Ammon's horn (tissue), 1 donor: Measurements from ENCODE around the gene MMD2.
A peak's percentile ranks its signal among the peaks of the same experiment; 100 is the strongest.
"Not testable (repeated sequence)": the region's sequence is repeated elsewhere in the genome, so short reads cannot be mapped to it uniquely, and the experiment has no call there.

Source experiments
- DNase-seq: peaks from one replicate; pipeline ENCODE4 v3.0.0-alpha.2; 2016; ENCODE audit warnings: low spot score

The MMD2 gene, protein sequence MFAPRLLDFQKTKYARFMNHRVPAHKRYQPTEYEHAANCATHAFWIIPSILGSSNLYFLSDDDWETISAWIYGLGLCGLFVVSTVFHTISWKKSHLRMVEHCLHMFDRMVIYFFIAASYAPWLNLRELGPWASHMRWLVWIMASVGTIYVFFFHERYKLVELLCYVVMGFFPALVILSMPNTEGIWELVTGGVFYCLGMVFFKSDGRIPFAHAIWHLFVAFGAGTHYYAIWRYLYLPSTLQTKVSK

DNA sequence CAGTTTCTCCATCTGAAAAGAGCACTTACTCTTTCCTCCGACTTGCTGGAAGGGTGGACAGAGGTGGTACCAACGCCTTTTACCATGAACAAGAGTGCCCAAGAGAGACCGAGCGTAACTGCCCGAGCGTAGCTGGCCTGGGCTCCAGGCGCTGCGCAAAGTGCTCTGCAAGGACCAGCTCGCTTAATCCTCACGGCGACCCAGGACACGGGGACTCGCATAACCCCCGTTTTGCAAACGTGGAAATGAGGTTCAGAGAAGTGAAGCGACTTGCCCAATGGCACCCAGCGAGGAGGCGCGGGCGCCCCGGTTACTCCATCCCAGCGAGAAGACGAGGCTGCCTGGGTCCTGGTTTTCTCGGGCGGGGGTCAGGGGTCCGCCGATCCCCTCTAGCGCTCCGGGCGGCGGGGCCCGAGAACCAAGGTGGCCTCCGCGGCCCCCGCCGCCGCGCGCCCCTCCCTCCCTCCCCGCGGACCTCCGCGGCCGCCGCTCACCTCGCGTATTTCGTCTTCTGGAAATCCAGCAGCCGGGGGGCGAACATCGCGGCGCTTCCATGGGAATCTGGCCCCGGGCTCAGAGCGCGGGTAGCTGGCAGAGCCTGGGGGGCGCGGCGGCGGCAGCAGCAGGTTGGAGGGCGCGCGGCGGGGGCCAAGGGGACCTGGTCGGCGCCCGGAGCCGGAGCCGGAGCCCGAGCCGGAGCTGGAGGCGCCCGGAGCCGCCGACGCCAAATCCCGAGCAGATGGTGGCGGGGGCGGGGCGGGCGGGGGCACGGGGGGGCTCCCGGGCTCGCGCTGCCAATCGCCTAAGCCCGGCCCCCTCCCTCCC, at the start of gene MMD2:
Gene MMD2 (minus strand): TSS at position 711 of the 825 bp plus-strand sequence. CDS start 170 bp downstream, at position 541.
- no peak for DNase-seq

DNA sequence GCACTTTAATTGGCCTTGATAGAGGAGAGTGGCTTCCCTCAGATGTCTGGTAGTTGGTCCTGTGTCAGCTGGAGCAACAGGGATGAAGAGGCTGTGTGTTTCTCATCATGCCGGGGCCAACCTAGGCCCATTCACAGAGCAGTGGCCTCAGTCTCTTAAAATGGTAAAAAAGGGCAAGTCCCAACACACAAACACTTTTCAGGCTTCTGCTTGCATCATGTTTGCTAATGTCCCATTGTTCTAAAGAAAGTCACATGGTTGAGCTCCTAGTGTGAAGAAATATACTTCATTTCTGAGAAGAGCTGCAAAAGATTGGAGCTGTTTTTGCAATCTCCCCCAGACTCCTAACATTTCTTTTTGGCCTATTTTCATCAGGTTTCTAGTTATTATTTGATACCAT, 46.1 kb upstream of the MMD2 start:
- DNase-seq, result no peak

DNA sequence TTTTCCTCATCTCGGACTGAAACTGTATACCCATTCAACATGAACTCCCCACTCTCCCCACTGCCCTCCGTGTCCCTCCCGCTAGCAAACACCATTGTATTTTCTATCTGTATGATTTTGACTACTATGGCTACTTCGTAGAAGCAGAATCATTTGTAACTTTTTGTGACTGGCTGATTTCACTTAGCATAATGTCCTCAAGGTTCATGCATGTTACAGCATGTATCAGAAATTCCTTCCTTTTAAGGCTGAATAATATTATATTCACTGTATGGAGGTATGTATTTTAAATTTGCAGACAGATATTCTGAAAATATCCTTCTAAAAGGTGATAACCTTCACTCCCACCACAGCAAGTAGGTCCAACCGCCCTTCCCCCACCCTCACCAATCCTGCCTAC, 42.9 kb upstream of the MMD2 start:
- DNase-seq, result no peak

DNA sequence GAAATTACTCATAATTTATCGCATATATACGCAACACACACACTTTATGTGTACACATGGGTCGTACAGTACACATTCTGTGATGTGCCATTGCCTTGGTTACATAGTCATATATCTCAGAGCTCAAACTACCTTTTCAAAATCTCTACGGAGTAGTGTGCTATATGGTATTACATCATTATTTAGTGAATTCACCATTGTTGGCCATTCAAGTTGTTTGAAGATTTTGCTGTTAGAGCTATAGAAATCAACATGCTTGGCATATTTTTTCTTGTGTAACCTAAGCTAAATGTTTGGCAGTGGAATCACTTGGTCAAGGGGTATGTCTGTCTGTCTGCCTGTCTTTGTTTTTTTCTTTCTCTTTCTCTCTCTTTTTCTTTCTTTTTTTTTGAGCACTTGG, 42.0 kb upstream of the MMD2 start:
- DNase-seq, result no peak

DNA sequence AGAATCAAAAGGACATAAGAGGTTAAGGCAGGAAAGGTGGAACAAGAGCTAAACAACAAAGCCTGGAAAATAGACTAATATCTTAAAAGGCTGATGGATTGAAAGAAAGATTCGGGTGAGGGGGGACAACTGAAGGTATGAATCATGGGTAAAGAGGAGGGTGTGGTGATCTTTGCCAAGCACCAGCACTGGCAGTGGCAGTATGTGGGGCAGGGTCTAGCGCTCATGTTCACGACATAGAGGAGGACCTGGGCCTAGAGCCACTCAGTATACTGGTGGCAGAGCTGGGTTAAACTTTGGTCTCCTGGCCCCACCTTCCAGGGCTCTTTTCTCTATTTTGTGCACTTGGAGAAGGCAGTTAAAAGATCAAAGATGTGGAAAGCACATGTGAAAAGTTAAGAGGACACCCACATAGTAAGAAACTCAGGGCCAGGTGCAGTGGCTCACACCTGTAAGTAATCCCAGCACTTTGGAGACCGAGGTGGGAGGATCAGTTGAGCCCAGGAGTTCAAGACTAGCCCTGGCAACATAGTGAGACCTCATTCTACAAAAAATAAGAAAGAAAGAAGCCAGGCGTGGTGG, 40.5 kb upstream of the MMD2 start:
- no peak for DNase-seq

DNA sequence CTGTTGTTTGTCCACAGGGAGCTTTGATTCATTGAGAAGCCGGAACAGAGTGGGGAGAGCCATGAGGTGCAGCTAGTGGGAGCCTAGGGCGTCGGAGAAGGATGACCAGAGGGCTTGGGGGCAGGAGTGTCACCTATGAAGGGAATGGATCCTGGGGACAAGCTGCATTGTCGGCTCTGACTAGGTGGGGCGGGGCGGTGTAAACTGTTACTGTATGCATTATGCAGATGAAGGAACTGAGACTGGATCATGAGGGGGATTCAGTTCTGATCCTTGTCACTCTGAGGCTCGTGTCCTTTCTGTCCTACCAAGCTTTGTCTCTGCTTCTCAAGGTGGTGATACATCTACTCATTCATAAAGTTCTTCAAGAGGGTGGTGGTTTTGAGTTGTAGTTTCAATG, 39.9 kb upstream of the MMD2 start:
- DNase-seq, result no peak

DNA sequence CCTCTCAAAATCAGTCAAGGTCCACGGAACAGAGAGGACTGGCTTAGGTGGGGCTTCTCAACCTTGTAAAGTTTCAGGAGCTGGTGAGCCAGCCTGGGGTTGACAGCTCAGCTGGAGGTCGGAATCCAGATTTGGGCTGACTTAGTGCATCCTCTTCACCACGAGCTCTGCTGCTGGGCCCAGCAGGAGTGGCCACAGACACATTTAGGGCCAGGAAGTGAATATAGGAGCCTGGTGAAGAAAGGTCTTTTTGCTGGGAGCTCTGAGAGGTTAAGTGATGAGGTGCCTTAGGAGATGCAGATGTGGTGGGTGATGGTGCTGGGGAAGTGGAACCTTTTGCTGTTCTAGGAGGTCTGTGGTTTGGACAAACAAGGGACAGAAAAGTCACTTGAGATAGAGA, 39.3 kb upstream of the MMD2 start:
- DNase-seq, result no peak

DNA sequence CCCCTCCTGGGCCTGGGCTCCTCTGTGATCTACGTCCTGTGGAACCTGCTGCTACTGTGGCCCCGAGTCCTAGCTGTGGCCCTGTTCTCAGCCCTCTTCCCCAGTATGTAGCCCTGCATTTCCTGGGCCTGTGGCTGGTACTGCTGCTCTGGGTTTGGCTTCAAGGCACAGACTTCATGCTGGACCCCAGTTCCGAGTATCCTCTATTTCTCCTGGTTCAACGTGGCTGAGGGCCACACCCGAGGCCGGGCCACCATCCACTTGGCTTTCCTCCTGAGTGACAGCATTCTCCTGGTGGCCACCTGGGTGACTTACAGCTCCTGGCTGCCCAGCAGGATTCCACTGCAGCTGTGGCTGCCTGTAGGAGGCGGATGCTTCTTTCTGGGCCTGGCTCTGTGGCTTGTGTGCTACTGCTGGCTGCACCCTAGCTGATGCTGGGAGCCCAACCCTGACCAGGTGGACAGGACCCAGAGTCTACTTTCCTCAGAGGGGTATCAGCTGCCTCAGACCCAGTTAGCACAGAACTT, 37.8 kb upstream of the MMD2 start:
- no peak for DNase-seq

DNA sequence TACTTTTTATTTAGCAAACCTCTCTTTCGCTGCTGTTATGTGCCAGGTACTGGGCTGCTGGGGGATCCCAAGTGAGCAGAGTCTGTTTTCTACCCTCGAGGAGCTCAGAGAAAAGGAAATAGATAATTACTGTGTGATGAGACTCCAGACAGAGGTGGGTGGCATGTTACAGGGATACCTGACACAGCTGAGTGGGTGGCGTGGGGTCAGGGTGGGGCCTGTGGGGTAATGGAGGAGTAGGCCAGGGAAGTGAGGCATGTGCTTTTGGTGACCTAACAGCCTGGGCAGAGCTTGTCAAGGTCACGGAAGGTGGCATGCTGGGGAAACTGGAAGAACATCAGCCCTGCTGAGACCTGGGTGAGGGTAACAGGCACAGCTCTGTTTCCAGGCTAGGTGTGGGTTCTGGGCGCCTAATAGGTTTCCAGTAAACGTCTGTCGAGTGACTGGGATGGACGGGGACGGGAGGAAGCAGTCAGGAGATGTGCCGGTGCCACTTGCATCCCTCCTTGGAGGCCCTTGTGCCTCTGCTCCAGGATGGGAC, 36.5 kb upstream of the MMD2 start:
- no peak for DNase-seq

DNA sequence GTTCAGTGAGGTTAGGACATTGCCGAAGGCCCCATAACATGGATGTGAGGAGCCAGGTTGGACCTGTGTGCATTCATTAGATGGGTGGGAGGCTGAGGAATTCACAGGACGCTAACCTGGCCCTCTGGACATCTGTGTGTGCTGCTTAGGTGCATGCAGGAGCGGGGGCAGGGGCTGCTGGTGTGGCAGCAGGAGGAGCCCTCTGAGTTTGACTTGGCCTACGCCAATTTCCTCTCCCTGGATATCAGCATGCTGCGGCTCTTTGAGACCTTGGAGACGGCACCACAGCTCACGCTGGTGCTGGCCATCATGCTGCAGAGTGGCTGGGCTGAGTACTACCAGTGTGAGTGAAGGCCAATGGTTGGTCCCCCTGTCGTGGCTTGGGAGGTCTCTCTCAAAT, 34.5 kb upstream of the MMD2 start:
- DNase-seq, result no peak

DNA sequence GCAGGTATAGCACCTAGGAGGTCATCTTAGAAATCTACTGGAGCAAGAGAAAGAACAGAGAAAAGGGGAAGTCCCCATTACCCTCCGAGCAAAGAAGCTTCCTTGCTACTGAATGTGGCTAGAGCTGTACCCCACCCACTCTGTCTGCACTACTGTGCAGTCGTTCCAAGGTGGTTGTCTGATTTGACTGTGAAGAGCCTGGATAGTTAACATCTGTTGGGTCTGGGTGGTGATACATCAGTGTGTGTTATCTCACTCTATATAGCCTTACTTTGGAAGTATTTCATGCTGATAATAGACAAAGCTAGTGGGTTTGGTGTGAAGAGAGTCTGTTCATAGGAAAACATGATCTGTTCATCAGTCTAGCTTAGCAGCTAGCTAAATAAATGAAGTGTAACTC, 23.8 kb upstream of the MMD2 start:
- DNase-seq, result not testable (repeated sequence)

DNA sequence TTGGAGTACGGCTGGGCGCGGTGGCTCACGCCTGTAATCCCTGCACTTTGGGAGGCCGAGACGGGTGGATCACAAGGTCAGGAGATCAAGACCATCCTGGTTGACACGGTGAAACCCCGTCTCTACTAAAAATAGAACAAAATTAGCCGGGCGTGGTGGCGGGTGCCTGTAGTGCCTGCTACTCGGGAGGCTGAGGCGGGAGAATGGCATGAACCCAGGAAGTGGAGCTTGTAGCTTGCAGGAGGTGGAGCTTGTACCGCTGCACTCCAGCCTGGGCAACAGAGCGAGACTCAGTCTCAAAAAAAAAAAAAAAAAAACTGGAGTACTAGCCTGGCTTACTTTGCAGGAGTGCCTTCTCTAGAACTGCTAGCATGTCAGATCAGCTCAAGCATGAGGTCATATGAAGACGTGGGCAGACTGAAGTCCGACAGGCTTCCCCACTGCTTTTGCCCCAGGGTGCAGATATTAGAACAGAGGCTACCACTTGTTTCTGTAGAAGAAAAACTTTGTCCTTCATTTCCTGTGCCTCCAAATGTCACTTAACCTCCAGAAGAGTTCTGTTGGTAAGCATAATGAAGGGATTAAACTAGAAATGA, 22.4 kb upstream of the MMD2 start:
- not testable (repeated sequence) for DNase-seq

DNA sequence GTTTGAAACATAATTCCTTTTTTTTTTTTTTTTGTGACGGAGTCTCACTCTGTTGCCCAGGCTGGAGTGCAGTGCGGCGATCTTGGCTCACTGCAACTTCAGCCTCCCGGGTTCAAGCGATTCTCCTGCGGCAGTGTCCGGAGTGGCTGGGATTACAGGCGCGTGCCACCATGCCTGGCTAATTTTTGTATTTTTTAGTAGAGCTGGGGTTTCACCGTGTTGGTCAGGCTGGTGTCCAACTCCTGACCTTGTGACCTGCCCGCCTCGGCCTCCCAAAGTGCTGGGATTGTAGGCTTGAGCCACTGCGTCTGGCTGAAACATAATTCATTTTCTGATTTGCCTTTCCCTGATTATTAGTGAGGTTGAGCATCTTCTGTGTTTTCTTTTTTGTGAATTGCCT, 16.6 kb upstream of the MMD2 start:
- DNase-seq, result not testable (repeated sequence)

DNA sequence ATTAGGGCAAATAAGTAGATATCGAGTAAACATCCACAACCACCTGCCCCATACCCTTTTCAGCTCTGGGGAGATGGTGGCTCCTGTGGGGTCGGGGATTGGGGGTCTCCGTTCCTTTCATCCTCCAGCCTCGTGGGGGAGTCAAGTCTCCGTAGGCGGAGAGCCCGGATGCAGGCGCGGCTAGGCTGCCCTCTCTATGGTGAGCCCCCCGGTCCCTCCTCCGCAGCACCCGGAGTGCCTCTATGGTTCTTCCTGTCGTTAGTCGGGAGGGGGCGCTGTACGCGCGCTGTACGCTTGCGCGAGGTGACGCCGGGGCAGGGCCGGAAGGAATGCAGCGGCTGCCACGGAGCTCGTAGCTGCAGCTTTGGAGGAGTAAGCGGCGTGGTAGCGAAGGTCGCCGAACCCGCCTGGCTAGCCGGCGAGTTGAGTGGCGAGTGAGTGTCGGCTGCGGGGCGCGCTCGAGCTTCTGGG, 14.8 kb upstream of the MMD2 start:
- peak; percentile 92 for DNase-seq

DNA sequence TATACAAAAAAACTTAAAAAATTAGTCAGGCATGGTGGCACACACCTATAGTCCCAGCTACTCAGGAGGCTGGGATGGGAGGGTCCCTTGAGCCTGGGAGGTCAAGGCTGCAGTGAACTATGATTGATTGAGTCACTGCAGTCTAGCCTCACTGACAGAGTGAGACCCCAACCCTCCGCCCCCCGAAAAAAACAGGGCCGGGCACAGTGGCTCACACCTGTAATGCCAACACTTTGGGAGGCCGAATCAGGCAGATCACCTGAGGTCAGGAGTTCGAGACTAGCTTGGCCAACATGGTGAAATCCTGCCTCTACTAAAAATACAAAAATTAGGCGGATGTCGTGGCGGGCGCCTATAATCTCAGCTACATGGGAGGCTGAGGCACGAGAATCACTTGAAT, 13.5 kb upstream of the MMD2 start:
- DNase-seq, result not testable (repeated sequence)

DNA sequence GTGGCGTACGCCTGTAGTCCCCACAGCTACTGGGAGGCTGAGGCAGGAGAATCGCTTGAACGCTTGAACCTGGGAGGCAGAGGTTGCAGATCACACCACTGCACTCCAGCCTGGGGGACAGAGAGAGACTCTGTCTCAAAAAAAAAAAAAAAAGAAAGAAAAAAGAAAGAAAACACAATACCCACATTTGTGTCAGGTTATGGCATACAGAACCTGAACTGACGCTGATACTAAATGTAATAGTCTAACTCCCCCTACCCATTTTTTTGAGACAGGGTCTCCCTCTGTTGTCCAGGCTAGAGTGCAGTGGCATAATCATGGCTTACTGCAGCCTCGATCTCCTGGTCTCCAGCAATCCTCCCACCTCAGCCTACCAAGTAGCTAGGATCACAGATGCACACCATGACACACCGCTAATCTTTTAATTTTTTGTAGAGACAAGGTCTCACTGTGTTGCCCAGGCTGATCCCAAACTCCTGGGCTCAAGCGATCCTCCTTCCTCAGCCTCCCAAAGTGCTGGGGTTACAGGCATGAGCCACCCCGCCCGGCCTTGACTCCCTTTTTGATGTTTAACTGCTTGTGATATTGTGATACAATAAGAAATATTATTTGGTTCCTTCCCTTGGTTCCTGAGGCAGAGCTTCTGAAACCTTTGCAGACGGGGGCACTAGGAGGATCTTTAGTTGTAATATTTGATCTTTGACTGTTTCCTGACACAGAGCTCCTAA, 6.5 kb upstream of the MMD2 start:
- DNase-seq, result no peak

DNA sequence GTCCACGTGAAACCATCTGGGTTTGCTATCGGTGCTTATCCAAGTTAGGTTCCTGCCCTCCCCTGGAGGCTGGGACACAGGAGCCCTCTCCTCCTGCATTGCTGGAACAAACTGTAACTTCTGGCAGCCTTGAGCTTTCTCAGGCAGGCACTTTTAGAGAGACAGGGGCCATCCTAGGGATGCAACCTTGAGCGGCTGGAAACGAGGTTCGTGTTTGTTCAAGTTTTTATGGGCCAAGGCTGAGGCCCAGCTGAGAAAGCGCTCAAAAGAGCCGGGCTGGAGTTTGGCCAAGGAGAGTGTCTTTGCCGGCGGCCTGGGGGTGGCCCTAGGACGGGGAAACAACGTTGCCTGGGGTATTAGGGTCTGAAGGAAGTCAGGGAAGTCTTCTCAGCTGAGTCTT, 5.5 kb upstream of the MMD2 start:
- no peak for DNase-seq

DNA sequence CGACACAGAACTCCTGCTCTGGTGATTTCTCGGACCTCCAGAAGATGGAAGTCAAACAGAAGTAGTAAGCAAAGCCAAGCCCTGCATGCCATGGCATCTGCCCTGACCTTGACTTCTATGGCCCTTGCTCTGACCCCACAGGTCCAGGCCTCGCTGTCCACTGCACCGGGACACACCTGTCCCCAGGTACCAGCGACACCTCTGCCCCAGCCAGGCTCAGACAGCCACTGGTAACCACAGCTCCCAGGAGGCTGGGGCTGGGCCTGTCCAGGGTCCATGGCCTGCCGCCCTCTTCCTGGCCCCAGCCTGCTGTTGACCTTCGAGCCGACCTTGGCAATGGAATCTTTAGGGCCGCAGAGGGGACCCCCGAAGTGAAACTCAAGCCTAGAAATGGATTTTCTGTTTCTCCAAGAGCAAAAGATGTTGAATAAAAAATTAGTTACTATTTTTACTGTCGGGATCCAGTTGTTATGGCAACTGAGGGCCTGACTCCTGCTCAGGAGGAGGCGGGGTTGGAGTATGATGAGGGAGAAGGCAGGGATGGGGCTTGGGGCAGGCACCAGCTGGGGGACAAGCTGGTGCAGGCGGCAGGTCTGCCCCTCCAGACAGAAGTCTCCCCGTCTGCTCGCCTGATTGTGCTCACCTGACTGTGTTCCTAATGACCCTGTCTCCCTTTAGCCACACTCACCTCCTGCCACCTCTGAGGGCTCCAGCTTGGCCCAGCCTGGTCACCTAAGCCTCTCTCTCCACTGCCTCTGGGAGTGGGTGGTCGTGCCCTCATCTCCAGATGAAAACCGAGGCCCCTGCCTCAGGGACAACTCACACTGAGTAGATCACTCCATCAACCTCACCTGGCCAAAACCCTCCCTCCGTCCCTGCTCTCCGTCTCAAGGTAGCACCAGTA, 4.1 kb upstream of the MMD2 start:
- DNase-seq, result no peak

DNA sequence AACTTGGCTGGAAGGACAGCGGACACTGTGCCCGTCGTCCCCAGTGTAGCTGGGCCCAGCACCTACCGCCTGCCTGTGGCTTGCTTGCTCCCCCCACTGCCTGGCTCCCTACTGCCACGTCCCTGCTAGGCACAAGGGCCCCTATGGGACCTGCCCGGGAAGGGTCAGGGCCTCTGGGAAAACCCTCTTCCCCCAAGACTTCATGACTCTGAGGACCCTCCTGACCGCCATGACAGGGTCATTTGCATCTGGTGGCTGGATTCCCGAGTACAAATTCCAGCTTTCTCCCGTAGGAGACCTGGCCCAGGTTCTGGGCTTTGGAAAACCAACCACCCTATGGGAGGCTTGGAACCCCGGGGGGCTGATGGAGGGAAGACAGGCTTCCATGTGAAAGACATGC, 1.4 kb upstream of the MMD2 start:
- DNase-seq, result peak; percentile 52

DNA sequence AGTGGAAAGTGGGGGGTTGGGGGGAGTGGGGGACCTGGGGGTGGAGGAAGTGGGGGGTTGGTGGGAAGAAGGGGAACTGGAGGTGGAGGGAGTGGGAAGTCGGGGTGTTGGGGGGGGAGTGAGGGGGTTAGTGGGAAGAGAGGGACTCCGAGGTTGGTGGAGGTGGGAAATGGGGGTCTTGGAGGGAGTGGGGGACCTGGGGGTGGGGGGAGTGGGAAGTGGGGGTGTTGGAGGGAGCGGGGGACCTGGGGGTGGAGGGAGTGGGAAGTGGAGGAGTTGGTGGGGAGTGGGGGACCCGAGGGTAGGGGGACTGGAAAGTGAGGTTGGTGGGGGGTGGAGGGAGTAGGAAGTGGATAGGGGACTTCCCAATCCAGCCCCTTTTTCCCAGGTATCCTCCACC, 906 bp upstream of the MMD2 start:
- DNase-seq, result no peak
